CD4-positive, CD25-positive, alpha-beta regulatory T cell (primary cell): ENCODE data around the gene RERE. TPM values are rescaled to one million over a fixed set of nuclear protein-coding genes. Genes with fewer than 3 reads are reported as not detected.

Experiments
- ATAC-seq, 2 donors: fragments of 150-1000 bp; cut with Tn5 transposase; one replicate each; pipeline ENCODE4 v1.10.0; 2021; ENCODE audit warnings: low read depth in 2 of 2, moderate number of reproducible peaks in 2 of 2, moderate library complexity in 1 of 2
- DNase-seq, 3 donors: peaks; one replicate each; pipeline versions ENCODE4 v3.0.0 to v3.0.0-alpha.2; 2012 to 2022; ENCODE audit warnings: mixed read lengths in 1 of 3
- H3K27ac ChIP-seq: one replicate; pipeline ENCODE4 v1.7.0; 2013; ENCODE audit warnings: mild to moderate bottlenecking, low read length; ENCODE audit not compliant: insufficient read depth, poor library complexity, severe bottlenecking
- H3K27me3 ChIP-seq: one replicate; pipeline ENCODE4 v1.7.0; 2013; ENCODE audit warnings: low read length; ENCODE audit not compliant: control insufficient read depth, insufficient read depth
- H3K36me3 ChIP-seq: one replicate; pipeline ENCODE4 v1.7.0; 2013; ENCODE audit warnings: mild to moderate bottlenecking, low read length, moderate library complexity; ENCODE audit not compliant: control insufficient read depth, insufficient read depth
- H3K4me1 ChIP-seq: 2 replicates; pipeline ENCODE4 v1.7.0; 2013; ENCODE audit warnings: mild to moderate bottlenecking, low read length; ENCODE audit not compliant: insufficient read depth, control insufficient read depth, poor library complexity, severe bottlenecking
- H3K4me3 ChIP-seq: one replicate; pipeline ENCODE4 v1.7.0; 2013; ENCODE audit warnings: low read depth, mild to moderate bottlenecking, low read length, moderate library complexity
- H3K9me3 ChIP-seq, 2 experiments: 1 replicate in 1 of 2; 2 replicates in 1 of 2; pipeline ENCODE4 v1.7.0; 2013; ENCODE audit warnings: low read length in 2 of 2, mild to moderate bottlenecking in 1 of 2, moderate library complexity in 1 of 2; ENCODE audit not compliant: control insufficient read depth in 2 of 2
- H3K27ac Mint-ChIP-seq, 3 donors: one replicate each; pipeline ENCODE4 v1.8.0; 2020 to 2022; ENCODE audit warnings: mild to moderate bottlenecking in 3 of 3, mixed read lengths in 3 of 3, moderate library complexity in 2 of 3
- H3K27me3 Mint-ChIP-seq: one replicate; pipeline ENCODE4 v1.8.0; 2022; ENCODE audit warnings: mild to moderate bottlenecking, mixed read lengths
- H3K36me3 Mint-ChIP-seq: one replicate; pipeline ENCODE4 v1.8.0; 2020; ENCODE audit warnings: mixed read lengths
- H3K4me1 Mint-ChIP-seq, 4 donors: one replicate each; pipeline ENCODE4 v1.8.0; 2020 to 2022; ENCODE audit warnings: mixed read lengths in 4 of 4, mild to moderate bottlenecking in 1 of 4
- H3K4me3 Mint-ChIP-seq, 4 donors: one replicate each; pipeline ENCODE4 v1.8.0; 2020 to 2022; ENCODE audit warnings: mild to moderate bottlenecking in 4 of 4, mixed read lengths in 4 of 4, moderate library complexity in 3 of 4
- H3K9me3 Mint-ChIP-seq, 7 donors: one replicate each; pipeline ENCODE4 v1.8.0; 2020 to 2022; ENCODE audit warnings: mixed read lengths in 7 of 7, mild to moderate bottlenecking in 3 of 7, moderate library complexity in 2 of 7
- polyA plus RNA-seq, 4 donors: library from polyadenylated mRNA; unstranded; fragments of 300-500 nt; fragmentation: Illumina TruSeq; gene quantifications; one replicate each; pipeline ENCODE4 v1.2.3, GENCODE V29; 2021
- total RNA-seq: library from RNA; stranded (reverse); gene quantifications from one replicate; pipeline ENCODE4 v1.2.3, GENCODE V29; 2022

The RERE gene
- total and polyA plus RNA-seq, 5 donors from 2014 or later, result 3.1 to 127 (median 5.7) TPM

- DNase-seq (no peak), ATAC-seq (no peak)
- H3K4me1 Mint-ChIP-seq, result peaks cover 16 to 33% (median 24%) of the 10 kb centered on the region in 4 donors
- Histone ChIP-seq H3K27ac (no peak overlapping the region), H3K4me3 (no peak overlapping the region), H3K27me3 (no peaks in the 10 kb centered on the region), H3K9me3 (no peaks in the 10 kb centered on the region), H3K4me1 (peaks cover 5% of the 10 kb centered on the region), H3K36me3 (no peaks in the 10 kb centered on the region)
- H3K27ac Mint-ChIP-seq, result no peak overlapping the region
- no peak overlapping the region for H3K4me3 Mint-ChIP-seq
- H3K27me3 Mint-ChIP-seq, result no peaks in the 10 kb centered on the region
- H3K36me3 Mint-ChIP-seq, result peaks cover 10% of the 10 kb centered on the region
- no peaks in the 10 kb centered on the region for H3K9me3 Mint-ChIP-seq
Measured at GRCh38 chr1:8560035-8560434, 257.4 kb downstream of the RERE start.

GRCh38 chr1:8555582-8555981 lies 261.9 kb downstream of the RERE start:
- no peaks in the 10 kb centered on the region for H3K27me3 Mint-ChIP-seq
- H3K36me3 Mint-ChIP-seq, result peaks cover 13% of the 10 kb centered on the region
- H3K4me3 Mint-ChIP-seq, result no peak overlapping the region
- no peak for ATAC-seq
- H3K4me1 Mint-ChIP-seq, result peaks cover 5 to 30% (median 18%) of the 10 kb centered on the region in 4 donors
- no peaks in the 10 kb centered on the region for H3K36me3 ChIP-seq
- H3K4me1 ChIP-seq, result peaks cover 1% of the 10 kb centered on the region
- DNase-seq, result no peak
- H3K4me3 ChIP-seq, result no peak overlapping the region
- no peaks in the 10 kb centered on the region for H3K9me3 ChIP-seq
- no peak overlapping the region for H3K27ac ChIP-seq
- no peaks in the 10 kb centered on the region for H3K9me3 Mint-ChIP-seq
- H3K27me3 ChIP-seq, result no peaks in the 10 kb centered on the region
- no peak overlapping the region for H3K27ac Mint-ChIP-seq

GRCh38 chr1:8554956-8555534 lies 262.4 kb downstream of the RERE start:
- H3K27me3 ChIP-seq, result no peaks in the 10 kb centered on the region
- Mint-ChIP-seq H3K27ac (no peak overlapping the region), H3K9me3 (no peaks in the 10 kb centered on the region), H3K4me3 (no peak overlapping the region), H3K4me1 (peaks cover 5 to 27% (median 15%) of the 10 kb centered on the region in 4 donors), H3K36me3 (peaks cover 13% of the 10 kb centered on the region), H3K27me3 (no peaks in the 10 kb centered on the region)
- no peaks in the 10 kb centered on the region for H3K9me3 ChIP-seq
- no peak for DNase-seq
- no peak overlapping the region for H3K4me3 ChIP-seq
- H3K27ac ChIP-seq, result no peak overlapping the region
- H3K4me1 ChIP-seq, result no peaks in the 10 kb centered on the region
- no peak for ATAC-seq
- H3K36me3 ChIP-seq, result no peaks in the 10 kb centered on the region

GRCh38 chr1:8552820-8553397 lies 264.5 kb downstream of the RERE start:
- H3K36me3 ChIP-seq, result no peaks in the 10 kb centered on the region
- Mint-ChIP-seq H3K36me3 (peaks cover 13% of the 10 kb centered on the region), H3K27ac (peak overlapping the region in 1 of 3 donors; percentile 65), H3K27me3 (no peaks in the 10 kb centered on the region), H3K9me3 (no peaks in the 10 kb centered on the region), H3K4me3 (no peak overlapping the region), H3K4me1 (peaks cover 10 to 32% (median 18%) of the 10 kb centered on the region in 4 donors)
- H3K27ac ChIP-seq, result no peak overlapping the region
- ATAC-seq (no peak), DNase-seq (no peak)
- no peaks in the 10 kb centered on the region for H3K27me3 ChIP-seq
- H3K9me3 ChIP-seq, result no peaks in the 10 kb centered on the region
- H3K4me1 ChIP-seq, result no peaks in the 10 kb centered on the region
- no peak overlapping the region for H3K4me3 ChIP-seq

- Histone ChIP-seq H3K9me3 (no peaks in the 10 kb centered on the region), H3K4me3 (no peak overlapping the region), H3K27me3 (no peaks in the 10 kb centered on the region), H3K27ac (no peak overlapping the region), H3K4me1 (no peaks in the 10 kb centered on the region), H3K36me3 (no peaks in the 10 kb centered on the region)
- ATAC-seq (no peak), DNase-seq (peak in 1 of 3 donors; percentile 37)
- Mint-ChIP-seq H3K4me1 (peaks cover 11 to 33% (median 18%) of the 10 kb centered on the region in 4 donors), H3K9me3 (no peaks in the 10 kb centered on the region), H3K27me3 (no peaks in the 10 kb centered on the region), H3K36me3 (peaks cover 10% of the 10 kb centered on the region), H3K4me3 (no peak overlapping the region), H3K27ac (peak overlapping the region in 2 of 3 donors; percentile 20 to 31)
Measured at GRCh38 chr1:8551613-8552489, 265.6 kb downstream of the RERE start.

GRCh38 chr1:8551057-8551456 lies 266.4 kb downstream of the RERE start:
- Mint-ChIP-seq H3K4me3 (no peak overlapping the region), H3K27me3 (no peaks in the 10 kb centered on the region), H3K27ac (peak overlapping the region in 1 of 3 donors; percentile 57), H3K36me3 (peaks cover 7% of the 10 kb centered on the region), H3K4me1 (peaks cover 11 to 33% (median 18%) of the 10 kb centered on the region in 4 donors), H3K9me3 (no peaks in the 10 kb centered on the region)
- no peaks in the 10 kb centered on the region for H3K27me3 ChIP-seq
- peak in 1 of 2 donors; percentile 46 for ATAC-seq
- no peaks in the 10 kb centered on the region for H3K36me3 ChIP-seq
- H3K4me1 ChIP-seq, result no peaks in the 10 kb centered on the region
- no peaks in the 10 kb centered on the region for H3K9me3 ChIP-seq
- no peak for DNase-seq
- H3K4me3 ChIP-seq, result no peak overlapping the region
- no peak overlapping the region for H3K27ac ChIP-seq

GRCh38 chr1:8547791-8548190 lies 269.6 kb downstream of the RERE start:
- peaks cover 0 to 4% of the 10 kb centered on the region in 2 experiments for H3K9me3 ChIP-seq
- no peaks in the 10 kb centered on the region for H3K36me3 ChIP-seq
- no peak for DNase-seq
- Mint-ChIP-seq H3K27me3 (no peaks in the 10 kb centered on the region), H3K4me1 (peaks cover 17 to 28% (median 20%) of the 10 kb centered on the region in 4 donors), H3K9me3 (peaks cover 0 to 4% (median 0%) of the 10 kb centered on the region in 7 donors), H3K4me3 (no peak overlapping the region), H3K36me3 (peaks cover 16% of the 10 kb centered on the region), H3K27ac (peak overlapping the region in 1 of 3 donors; percentile 34)
- no peak overlapping the region for H3K27ac ChIP-seq
- H3K4me1 ChIP-seq, result no peaks in the 10 kb centered on the region
- no peaks in the 10 kb centered on the region for H3K27me3 ChIP-seq
- no peak overlapping the region for H3K4me3 ChIP-seq
- no peak for ATAC-seq
